ENCODE measurements around the gene MRGPRF. TPM values are rescaled to one million over a fixed set of nuclear protein-coding genes. Genes with fewer than 3 reads are reported as not detected.

Gene MRGPRF
- total RNA-seq, 1 experiment from 2014 or later = 0.35 TPM

DNA sequence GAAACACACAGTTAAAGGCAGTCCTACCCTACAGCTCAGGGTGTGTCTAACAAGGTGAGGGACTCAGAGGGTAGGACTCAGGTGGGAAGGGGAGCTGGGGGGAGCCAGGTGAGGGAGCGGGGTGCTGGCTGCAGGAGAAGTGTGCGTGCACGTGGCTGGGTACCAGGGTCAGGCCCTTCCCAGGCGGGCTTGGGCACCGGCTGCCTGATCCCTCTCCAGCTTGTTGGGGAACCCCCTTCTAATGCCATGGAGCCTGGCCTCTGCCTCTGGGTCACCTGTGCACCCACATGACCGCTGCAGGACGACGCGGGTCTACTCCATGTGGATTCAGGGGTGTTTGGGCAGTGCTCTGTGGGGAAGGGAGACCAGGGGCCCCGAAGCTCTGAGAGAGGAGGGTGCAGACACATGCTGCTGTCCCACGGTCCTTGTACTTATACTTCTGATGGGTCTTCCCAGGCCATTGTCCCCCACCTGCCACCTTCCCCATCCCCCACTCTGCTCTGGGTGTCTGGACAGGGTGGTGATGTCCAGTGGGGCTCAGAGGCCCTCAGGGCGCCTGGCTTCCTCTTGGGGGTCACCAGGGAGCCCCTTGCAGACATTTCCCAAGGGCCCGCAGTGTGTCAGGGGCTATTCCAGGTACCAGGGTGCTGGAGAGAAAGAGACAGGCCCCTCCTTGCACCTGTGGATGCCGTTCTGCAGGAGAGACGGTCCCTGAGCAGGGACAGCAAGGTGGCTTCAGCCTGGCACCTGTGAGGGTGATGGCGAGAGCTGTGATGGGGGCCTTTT lies 21.9 kb downstream of the MRGPRF start:
- DNase-seq = no peak
- Histone ChIP-seq H3K4me2 (no peak overlapping the region), H3K27me3 (ENCODE audit: insufficient read depth, low read depth) (peaks cover 45% of the 10 kb centered on the region), H2AFZ (no peak overlapping the region), H3K27ac (no peak overlapping the region), H4K20me1 (ENCODE audit: insufficient read depth) (no peaks in the 10 kb centered on the region), H3K9me3 (ENCODE audit: insufficient read depth, low read depth) (no peaks in the 10 kb centered on the region), H3K36me3 (ENCODE audit: low read depth) (no peaks in the 10 kb centered on the region), H3K9me2 (ENCODE audit: insufficient read depth) (no peaks in the 10 kb centered on the region), H3F3A (ENCODE audit: insufficient read depth, low read depth) (no peaks in the 10 kb centered on the region), H3K79me2 (ENCODE audit: low read depth) (no peaks in the 10 kb centered on the region), H3K4me3 (no peak overlapping the region), H3K4me1 (replicated peaks; ENCODE audit: insufficient read depth) (no peaks in the 10 kb centered on the region)
- TF ChIP-seq EZH2 (IDR thresholded peaks at IDR 0.05; ENCODE audit: low read depth) (no peak), CTCF (conservative IDR thresholded peaks at IDR 0.05) (no peak)
- intact Hi-C loops (cut with micrococcal nuclease; ENCODE audit: unreplicated experiment) = no loop called here
- no TSS peak for BruUV-seq (replicated peaks)
- POLR2A ChIA-PET (ENCODE audit: unreplicated experiment) = no interaction called here
- CTCF ChIA-PET = no interaction called here

- H3K27ac ChIP-seq = no peak overlapping the region
- no peaks in the 10 kb centered on the region for H3K4me1 ChIP-seq (replicated peaks; ENCODE audit: insufficient read depth)
- no peak overlapping the region for H3K4me3 ChIP-seq
- no TSS peak for BruUV-seq (replicated peaks)
- intact Hi-C loops (cut with micrococcal nuclease; ENCODE audit: unreplicated experiment) = no loop called here
- TF ChIP-seq EZH2 (IDR thresholded peaks at IDR 0.05; ENCODE audit: low read depth) = no peak
- TF ChIP-seq CTCF (conservative IDR thresholded peaks at IDR 0.05) = no peak
- ChIA-PET POLR2A (ENCODE audit: unreplicated experiment) (interaction anchor here (0.5 kb wide), 1 partner anchor 151 kb away, joined by 5 read pairs; no protein-coding TSS in a partner anchor), CTCF (interaction anchor here (0.6 kb wide), 1 partner anchor 16 kb away, joined by 7 read pairs; no protein-coding TSS in a partner anchor)
- H2AFZ ChIP-seq = no peak overlapping the region
- no peaks in the 10 kb centered on the region for H3K9me2 ChIP-seq (ENCODE audit: insufficient read depth)
- peaks cover 45% of the 10 kb centered on the region for H3K27me3 ChIP-seq (ENCODE audit: insufficient read depth, low read depth)
- H4K20me1 ChIP-seq (ENCODE audit: insufficient read depth) = no peaks in the 10 kb centered on the region
- H3K9me3 ChIP-seq (ENCODE audit: insufficient read depth, low read depth) = no peaks in the 10 kb centered on the region
- no peak overlapping the region for H3K4me2 ChIP-seq
- H3K79me2 ChIP-seq (ENCODE audit: low read depth) = no peaks in the 10 kb centered on the region
- no peak for DNase-seq
- H3K36me3 ChIP-seq (ENCODE audit: low read depth) = no peaks in the 10 kb centered on the region
- no peaks in the 10 kb centered on the region for H3F3A ChIP-seq (ENCODE audit: insufficient read depth, low read depth)
Observed at GRCh38 chr11:68989936-68990606, 23.0 kb downstream of the MRGPRF start.

- intact Hi-C loops (cut with micrococcal nuclease; ENCODE audit: unreplicated experiment) = no loop called here
- Histone ChIP-seq H2AFZ (no peak overlapping the region), H3K4me1 (replicated peaks; ENCODE audit: insufficient read depth) (no peaks in the 10 kb centered on the region), H3K4me3 (no peak overlapping the region), H3K27ac (no peak overlapping the region), H3K9me3 (ENCODE audit: insufficient read depth, low read depth) (no peaks in the 10 kb centered on the region), H3K4me2 (no peak overlapping the region), H3K79me2 (ENCODE audit: low read depth) (no peaks in the 10 kb centered on the region), H3F3A (ENCODE audit: insufficient read depth, low read depth) (no peaks in the 10 kb centered on the region), H3K27me3 (ENCODE audit: insufficient read depth, low read depth) (peaks cover 41% of the 10 kb centered on the region), H3K9me2 (ENCODE audit: insufficient read depth) (no peaks in the 10 kb centered on the region), H3K36me3 (ENCODE audit: low read depth) (no peaks in the 10 kb centered on the region), H4K20me1 (ENCODE audit: insufficient read depth) (no peaks in the 10 kb centered on the region)
- TF ChIP-seq EZH2 (IDR thresholded peaks at IDR 0.05; ENCODE audit: low read depth) (no peak), CTCF (conservative IDR thresholded peaks at IDR 0.05) (no peak)
- POLR2A ChIA-PET (ENCODE audit: unreplicated experiment) = interaction anchor here (0.6 kb wide), 1 partner anchor 1000 kb away, joined by 3 read pairs; no protein-coding TSS in a partner anchor
- CTCF ChIA-PET = no interaction called here
- DNase-seq = no peak
- BruUV-seq (replicated peaks) = no TSS peak
Observed at GRCh38 chr11:68988491-68988890, 24.6 kb downstream of the MRGPRF start.

Measured in PC-9 (cell line).